NCI-H1930 (cell line): ENCODE results near the gene ZBTB42.

Source experiments
- DNase-seq, 2 experiments: peaks; one replicate each; lab custom pipeline; 2025; lab: John Stamatoyannopoulos, UW

ZBTB42 gene

DNA sequence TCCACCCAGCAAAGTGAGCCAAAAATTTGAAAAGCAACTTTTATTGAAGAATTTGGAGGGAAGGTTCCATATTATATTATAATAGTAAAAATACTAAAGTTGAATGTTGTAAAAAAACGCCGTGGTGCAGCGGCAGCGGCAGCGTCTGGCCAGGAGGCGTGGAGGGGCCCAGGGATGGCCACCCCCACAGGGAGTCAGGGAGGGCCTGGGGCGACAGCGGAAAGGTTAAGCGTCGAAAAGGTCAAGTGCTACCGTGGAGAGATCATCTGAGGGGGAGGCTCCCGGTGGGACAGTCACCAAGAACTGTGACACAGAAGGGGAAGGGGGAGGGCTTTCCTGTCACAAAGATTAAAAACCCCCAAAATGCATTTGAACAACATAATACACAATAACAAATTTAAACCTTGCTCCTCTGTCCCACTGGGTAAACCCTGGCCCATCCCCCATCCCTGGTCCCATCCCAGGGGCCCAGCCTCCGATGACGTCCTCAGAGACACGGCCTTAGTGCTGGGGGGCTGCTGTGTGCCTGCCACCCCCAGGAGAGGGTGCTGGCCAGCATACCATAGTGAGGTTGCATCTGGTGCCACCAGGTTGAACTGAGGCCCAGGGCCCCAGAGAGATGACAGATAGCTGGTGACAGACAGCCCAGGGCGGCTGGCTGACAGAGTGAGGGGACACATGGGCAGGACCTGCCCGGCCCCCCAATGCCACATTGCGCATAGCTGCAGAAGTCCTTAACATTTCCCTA, 31.4 kb upstream of the ZBTB42 start:
- no peak for DNase-seq

DNA sequence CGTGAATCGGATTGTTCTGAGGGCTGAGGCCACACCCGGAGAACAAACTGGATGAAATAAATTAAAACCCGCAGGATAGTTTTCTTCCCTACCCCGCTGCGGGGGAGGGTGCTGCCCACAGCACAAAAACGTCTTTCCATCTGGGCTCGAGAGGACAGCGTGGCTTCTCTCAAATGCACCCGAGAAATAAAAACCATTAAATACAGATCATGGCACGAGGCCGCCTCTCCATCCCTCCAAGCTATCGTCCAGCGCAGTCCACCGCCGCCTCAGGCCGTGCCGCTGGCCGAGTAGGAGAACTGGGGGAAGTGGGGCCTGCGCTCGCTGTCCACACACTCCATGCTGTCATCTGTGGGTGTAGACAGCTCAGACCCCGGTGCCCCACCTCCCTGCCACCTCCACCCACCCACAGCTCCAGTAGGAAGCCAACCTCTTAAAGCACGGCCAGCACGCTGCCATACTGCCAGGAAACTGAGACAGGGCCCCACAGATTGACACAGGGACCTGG, 30.8 kb upstream of the ZBTB42 start:
- DNase-seq, result no peak

DNA sequence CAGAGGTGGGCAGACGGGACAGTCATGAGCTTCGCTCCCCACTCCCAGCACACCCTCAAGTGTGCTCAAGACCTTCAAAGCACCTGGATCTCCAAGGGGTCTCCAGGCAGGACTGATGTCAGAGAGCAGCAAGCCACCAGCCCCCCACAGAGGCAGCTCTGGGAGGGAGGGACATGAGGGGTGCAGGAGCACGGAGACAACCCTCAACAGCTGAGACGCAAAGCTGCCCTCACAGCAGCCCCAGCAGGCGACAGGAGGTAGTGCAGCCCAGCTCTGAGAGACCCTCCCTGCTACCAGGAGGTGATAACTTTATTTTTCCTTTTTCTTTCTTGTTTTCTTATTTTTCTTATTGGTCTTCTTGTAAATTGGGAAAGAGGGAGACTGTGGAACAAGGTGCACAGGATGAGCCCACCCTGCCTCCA, 30.0 kb upstream of the ZBTB42 start:
- no peak for DNase-seq

DNA sequence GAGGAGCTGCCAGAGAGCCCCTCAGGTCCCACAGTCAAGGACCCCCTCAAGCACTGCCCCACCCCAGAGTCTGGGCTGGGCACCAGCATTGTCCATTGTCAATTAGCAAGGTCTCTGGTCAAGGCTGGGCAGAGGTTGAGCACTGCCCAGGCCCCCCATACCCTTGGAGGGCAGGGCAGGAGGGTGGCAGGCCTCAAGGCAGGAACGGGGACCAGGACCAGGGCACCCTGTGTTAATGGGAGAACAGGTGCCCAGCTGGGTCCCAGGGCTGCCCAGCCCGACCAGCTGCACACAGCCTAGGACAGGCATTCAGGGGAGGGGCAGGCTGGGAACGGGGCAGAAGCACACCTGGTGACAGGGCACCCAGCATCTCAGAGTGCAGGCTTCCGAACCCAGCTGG, 29.5 kb upstream of the ZBTB42 start:
- DNase-seq, result no peak

DNA sequence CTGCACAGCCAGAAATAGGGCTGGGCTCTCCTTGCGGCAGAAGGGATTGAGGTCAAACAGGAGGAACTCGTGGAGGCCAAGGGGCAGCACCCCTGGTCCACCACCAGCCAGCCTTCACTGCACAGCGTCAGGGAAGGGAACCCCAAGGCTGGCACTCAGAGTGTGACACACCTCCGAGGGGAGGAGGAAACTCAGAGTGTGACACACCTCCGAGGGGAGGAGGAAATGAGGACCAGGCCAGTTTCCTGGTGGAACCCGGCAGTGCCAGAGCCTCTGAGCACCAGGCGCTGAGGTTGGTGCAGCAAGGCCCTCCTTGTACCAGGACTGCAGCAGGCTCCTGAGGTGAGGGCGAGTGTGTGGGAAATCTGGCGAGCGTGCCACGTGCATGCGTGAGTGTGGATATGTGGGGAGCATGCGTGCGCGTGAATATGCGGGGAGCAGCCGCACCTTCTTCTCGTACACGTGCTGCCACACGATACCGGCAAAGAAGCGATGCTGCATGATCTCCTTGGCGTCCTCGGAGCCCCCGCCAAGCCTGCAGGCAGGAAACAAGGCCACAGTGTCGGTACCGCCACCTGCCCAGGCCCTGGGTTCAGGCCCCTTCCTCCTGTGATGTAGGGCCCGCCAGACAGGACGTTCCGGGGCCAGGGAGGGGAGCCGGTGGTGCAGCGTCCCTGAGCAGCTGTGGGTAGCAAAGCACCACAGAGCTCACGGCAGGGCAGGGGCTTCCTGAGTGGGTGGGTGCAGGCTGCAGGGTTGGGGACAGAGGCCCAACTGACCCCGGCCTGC, 28.8 kb upstream of the ZBTB42 start:
- no peak for DNase-seq

DNA sequence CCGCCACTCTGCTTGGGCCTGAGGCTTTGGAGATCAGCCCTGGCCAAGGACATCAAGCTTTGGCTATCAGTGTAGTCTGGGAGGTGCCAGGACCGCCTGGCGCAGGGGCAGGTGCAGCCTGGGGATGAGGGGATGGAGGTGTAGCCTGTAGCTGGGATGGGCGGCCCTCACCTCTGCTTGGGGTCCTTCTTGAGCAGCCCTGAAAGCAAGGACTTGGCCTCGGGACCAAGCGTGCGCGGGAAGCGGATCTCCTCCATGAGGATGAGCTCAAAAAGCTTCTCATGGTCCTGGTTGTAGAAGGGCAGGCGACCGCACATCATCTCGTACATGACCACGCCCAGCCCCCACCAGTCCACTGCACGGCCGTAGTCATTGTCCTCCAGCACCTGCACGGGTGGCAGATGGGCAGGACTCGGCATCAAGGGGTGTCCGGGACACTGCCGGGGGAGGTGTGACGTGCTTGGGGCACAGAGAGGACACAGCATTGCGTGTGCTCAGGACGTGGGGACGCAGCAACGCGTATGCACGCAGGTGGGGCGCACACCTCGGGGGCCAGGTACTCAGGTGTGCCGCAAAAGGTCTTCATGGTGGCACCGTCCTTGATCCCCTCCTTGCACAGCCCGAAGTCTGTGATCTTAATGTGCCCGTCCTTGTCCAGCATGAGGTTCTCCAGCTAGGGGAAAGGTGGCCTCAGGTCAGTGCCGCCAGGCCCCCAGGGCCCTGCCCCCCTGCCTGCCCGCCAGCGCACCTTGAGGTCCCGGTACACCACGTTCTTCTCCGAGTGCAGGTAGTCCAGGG, 28.0 kb upstream of the ZBTB42 start:
- DNase-seq, result no peak

DNA sequence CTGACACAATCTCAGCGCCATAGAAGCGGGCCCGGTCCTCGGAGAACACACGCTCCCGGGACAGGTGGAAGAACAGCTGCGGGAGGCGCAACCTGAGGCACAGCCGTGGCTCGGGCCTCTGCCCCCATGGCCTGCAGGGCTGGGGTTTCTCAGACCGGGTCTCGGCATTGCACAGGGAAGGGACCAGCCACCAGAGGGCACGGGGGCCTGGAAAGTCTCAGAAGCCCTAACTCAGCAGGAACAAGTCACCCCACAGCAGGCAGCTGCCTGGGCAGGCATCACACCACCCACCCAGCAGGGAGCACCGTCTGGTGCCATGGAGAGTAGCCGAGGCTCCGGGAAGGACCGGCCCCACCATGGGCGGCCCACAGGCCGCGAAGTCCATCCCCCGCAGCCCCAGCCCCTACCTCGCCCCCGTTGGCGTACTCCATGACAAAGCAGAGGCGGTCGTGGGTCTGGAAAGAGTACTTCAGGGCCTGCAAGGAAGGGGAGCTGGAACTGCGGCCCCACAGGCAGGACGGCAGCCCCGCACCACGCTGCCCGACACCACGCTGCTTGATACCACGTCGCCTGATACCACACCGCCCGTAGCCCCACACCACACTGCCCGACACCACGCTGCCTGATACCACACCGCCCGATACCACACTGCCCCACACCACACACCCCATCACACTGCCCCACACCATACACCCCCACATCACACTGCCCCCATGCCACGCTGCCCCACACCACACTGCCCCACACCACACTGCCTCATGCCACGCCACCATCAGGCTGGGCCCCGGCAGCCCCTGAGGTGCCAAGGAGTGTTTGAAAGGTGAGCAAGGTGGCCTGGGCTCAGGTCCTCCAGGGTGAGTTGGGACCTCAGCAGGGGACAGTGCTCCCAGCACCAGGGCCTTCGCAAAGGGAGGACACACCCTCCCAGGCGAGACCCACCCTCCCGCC, 27.1 kb upstream of the ZBTB42 start:
- DNase-seq, result no peak

DNA sequence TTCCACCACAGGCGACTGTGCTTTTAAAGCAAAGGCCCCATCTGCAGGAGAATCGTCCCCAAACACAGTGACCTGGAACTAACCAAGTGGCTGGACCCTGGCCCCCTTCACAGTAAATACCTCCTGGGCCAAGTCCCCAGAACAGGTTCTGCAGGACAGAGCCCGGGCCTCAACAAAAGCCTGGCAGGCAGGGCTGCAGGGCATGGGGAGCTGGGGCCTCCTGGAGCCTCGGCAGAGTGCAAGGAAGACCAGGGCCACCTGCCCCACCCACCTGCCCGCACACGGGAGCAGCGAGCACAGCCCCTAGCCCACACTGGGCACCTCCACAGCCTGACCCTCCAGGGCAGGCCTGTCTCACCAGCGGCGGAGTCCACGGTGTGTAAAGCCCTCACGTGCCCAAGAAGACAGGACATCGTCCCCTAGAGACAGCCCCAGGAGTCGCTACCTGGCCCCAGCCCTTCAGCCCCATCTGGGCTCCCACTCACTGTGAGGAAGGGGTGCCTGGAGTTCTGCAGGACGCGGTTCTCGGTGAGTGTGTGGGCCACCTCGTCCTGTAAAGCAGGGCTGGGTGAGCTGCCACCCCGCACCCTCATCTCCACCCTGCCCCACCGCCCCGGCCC, 26.3 kb upstream of the ZBTB42 start:
- DNase-seq, result no peak

DNA sequence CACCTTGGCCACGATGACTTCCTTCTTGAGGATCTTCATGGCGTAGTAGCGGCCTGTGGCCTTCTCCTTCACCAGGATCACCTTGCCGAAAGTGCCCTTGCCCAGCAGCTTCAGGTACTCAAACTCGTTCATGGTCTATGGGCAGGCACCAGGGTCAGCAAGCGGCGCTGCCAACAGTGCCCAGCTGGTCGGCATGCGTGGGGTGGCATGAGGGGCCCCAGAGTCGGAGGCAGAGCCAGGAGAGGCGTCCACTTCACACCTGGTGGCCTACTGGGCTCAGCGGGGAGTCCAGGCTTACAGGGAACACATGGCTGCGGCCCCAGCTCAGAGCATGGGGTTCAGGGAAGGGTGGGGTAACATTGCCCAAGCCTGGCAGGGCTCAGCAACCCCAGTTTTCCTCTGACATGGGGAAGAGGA, 25.8 kb upstream of the ZBTB42 start:
- DNase-seq, result no peak

DNA sequence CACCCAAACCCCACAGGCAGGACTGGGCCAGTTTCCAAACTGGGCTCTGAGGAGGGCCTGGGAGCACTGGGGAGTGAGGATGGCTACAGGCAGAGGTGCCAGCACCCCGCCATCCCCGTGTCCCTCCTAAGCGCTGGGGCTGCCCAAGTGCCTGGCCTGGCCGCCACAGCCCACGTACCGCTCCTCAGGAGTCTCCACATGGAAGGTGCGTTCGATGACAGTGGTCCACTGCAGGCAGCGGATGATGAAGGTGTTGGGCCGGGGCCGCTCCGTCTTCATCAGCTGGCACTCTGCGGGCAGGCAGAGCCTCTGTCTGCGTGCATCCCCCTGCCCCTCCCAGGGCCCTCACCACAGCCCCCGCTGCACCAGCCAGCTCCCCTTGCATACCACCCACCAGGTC, 24.4 kb upstream of the ZBTB42 start:
- no peak for DNase-seq

DNA sequence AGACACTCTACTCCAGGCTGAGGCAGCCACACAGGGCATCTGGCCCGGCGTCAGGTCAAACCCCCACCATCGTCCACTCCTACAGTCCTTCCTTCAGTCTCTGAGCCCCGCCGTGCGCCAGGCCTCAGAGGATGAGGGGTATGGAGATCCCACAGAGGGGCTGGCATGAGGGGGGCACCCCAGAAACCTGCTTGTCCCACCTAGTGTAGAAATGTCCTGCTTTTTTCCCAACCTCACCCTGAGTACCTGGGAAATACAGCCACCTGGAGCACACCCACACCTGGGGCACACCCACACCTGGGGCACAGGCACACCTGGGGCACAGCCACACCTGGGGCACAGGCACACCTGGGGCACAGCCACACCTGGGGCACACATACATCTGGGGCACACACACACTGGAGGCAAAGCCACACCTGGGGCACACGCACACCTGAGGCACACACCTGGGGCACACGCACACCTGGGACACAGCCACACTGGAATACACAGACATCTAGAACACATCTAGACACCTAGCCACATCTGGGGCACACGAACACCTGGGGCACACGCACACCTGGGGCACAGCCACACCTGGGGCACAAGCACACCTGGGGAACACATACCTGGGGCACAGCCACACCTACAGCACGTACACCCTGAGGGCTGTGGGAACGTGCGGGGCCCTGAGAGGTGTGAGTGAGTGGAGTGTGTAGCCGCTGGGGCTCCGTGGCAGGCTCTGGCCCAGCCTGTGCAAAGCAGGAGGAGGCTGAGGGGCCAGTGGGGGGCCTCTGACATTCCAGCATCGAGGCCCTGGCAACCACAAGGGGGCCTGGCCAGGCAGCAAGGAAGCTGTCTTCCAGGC, 23.7 kb upstream of the ZBTB42 start:
- no peak for DNase-seq

DNA sequence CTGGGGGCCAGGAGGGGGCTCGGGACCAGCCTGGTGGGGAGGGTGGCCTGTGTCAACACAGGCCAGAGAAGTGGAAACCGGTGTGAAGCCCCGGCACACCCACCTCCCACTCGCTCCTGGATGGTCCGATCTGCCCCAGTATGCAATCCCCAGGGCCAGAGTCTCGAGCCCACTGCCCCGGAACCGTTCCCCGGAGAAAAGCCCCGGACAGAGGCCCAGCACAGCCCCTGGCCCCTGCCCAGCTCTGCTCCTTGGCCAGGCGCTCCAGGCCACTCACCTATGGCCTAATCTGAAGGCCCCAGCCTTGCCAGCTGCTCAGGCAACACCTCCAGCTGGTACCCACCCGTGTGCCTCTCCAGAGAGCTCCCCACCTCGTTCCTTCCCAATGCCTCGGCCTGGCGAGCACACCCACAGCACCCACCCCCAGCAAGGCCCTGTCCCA, 23.1 kb upstream of the ZBTB42 start:
- DNase-seq, result no peak

DNA sequence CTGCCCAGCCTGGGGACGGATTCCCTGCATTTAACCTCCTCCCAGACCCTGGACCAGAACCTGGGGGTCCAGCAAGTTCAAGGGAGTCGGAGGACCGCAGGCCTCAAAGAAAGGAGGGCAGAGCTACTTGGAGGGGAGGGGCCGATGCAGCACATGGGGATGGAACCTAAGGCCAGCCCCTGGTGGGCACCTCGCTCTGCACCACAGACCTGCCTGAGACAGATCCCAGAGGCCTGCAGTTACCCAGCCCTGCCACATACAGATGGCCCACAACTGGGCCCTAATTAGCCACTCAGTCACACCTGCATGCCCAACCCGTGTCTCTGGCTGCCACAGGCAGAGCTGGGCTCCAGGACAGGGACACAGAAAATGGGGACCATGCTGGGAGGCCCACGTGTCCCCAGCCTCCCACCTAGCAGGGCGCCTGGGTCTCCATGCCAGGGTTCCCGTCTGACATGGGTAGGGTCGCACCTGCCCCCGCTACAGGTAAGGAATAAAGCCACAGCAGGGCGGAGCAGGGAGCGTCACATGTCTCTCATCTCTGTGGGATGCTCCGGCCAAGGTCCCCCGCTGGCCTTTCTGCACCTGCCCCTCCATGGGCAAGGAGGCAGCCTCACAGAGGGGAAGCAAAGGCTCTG, 22.1 kb upstream of the ZBTB42 start:
- DNase-seq, result no peak

DNA sequence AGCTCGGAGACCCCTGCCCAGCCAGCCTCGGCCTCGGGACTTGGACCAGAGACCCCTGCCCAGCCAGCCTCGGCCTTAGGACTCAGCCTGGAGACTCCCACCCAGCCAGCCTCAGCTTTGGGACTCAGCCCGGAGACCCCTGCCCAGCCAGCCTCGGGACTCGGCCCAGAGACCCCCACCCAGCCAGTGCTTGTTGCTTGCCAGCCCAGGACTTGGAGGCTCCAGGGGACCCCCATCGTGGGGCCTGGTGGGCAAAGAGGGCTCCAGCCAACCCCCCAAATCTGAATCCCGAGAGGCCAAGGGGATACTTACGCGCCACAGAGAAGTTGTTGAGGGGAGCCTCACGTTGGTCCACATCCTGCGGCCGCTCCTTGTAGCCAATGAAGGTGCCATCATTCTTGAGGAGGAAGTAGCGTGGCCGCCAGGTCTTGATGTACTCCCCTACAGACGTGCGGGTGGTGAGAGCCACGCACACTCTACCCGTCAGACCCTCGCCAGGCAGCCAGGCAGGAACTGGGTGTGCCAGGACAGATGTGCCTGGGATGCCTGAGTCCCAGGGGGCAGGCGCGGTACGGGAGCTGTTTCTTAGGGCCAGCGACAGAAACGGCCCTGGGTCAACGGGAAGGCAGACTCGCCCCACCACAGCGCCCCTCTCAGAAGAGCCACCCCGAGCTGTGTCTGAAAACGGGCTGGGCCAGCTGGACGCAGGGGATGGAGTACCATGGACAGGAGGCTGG, 21.0 kb upstream of the ZBTB42 start:
- no peak for DNase-seq

DNA sequence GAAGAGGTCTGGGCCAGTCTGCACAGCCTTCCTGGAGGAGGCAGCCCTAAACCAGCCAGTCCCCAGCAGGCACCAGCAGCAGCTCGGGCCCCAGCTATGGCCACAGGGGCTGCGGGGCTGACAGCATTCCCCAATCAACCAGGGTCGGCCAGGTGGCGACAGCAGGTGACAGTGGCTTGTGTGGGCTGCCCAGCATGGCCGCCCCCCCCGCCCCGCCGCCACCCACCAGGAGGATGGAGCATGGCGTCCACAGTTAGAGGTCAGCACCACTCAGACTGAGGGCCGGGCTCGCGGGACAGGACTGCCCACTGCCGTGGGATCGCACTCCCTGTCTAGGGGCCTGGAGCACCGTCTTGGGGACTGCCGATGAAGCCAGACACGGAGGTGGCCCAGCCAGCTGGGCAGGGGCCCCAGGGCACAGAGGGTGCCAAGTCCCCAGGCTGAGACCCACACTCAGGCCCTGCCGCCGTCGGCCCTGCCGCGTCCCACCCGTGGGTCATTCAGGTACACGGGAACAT, 20.3 kb upstream of the ZBTB42 start:
- DNase-seq, result no peak

DNA sequence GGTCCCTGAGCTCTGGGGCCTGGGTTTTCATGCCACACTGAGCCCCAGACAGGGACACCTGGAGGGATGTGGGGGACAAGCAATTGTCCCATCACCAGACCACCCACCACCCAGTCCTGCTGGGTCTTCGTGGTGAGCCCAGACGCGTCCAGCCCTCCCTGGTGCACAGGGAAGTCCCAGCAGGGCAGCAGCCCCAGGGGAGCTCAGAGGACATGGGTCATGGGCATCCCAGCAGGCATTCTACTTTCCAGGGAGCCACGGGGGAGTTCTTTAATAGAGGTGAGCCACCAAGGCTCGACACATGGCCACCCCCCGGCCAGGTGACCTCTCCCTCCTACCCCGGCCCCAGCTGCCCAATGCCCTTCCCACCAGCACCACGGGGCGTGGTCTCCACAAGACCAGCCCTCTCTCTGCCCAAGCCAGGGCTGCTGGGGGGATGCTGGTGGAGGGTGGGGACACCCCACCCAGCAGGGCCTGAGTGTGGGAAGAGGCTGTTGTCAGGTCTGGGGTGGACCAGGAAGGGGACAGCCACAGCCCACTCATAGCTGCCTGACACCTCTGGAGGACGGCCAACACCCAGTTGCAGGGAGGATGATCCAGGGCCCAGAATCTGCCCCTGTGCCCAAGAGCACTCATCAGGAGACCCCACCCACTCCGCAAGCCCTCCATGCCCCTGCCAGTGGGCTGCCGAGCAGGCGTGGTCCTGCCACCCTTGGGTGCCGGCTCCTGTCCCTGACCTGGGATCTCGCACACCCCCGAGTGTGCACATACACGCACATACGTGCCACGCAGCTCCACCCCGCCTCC, 19.4 kb upstream of the ZBTB42 start:
- no peak for DNase-seq

DNA sequence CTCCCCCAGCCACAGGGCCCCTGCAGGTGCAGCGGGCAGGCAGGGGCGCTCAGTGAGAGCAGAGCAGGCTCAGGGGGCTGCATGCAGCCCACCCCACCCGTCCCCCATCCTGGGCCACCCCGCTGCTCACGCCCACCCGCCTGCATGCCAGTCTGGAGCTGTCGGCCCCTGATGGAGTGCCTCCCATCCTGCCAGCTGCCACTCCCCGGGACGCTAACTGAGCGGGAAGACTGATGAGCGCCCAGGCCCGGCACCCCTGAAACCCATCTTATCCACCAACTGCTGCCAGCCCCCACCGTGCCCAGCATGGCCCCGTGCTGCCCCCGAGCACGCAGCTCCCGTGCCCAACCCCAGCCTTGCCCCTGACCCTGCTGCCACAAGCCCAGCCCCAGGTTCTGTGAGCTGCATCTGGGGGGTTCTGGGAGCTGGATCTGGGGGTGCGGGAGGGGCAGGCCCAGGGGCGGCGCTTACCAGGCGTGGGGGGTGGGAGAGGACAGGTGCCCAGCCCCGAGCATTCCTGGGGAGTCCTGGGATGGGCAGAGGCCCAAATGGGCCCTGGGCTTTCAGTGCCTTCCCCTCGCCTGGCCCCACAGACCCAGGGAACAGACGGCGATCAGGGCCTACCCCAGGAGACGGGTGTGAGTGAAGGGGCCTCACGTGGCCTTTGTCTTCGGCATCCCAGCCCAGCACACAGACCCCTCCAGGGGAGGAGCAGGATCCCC, 18.7 kb upstream of the ZBTB42 start:
- DNase-seq, result no peak
